Endothelial cell of umbilical vein (primary cell): ENCODE data around the gene PLP2.

Experiments
- CTCF ChIP-seq, 2 donors: IDR thresholded peaks; 1 replicate in 1 of 2; 2 replicates in 1 of 2; pipeline ENCODE4 v1.5.1; 2011; ENCODE audit warnings: low read length in 2 of 2, mild to moderate bottlenecking in 2 of 2, moderate library complexity in 2 of 2, control low read depth in 1 of 2, inconsistent platforms in 1 of 2, low read depth in 1 of 2; ENCODE audit not compliant: insufficient read depth in 1 of 2; ENCODE audit errors: extremely low read depth in 1 of 2
- POLR2A ChIP-seq: IDR thresholded peaks from 2 replicates; pipeline ENCODE4 v1.6.1; 2012; ENCODE audit warnings: low read depth, mild to moderate bottlenecking, control low read depth, low read length

GRCh38 chrX:49153467-49153866 is 18.2 kb upstream of the PLP2 start:
- TF ChIP-seq CTCF (IDR thresholded peaks at IDR 0.05; ENCODE audit: extremely low read depth in 1 of 2, insufficient read depth in 1 of 2, low read depth in 1 of 2, low read length in 2 of 2) (no peak), POLR2A (no peak)
